Memory B cell (primary cell): ENCODE results near the gene MTPN.

ENCODE experiments used
- ATAC-seq: fragments of 150-1000 bp; cut with Tn5 transposase; 2 replicates; pipeline ENCODE4 v1.10.0; 2021; ENCODE audit warnings: low read depth, mild to moderate bottlenecking, moderate library complexity
- DNase-seq, 2 donors: peaks; one replicate each; pipeline ENCODE4 v3.0.0; 2022; ENCODE audit warnings: low spot score in 2 of 2
- H3K27ac Mint-ChIP-seq: one replicate; pipeline ENCODE4 v1.8.0; 2022; ENCODE audit warnings: mild to moderate bottlenecking, moderate library complexity, mixed read lengths
- H3K27me3 Mint-ChIP-seq: one replicate; pipeline ENCODE4 v1.8.0; 2022; ENCODE audit warnings: mixed read lengths
- H3K36me3 Mint-ChIP-seq: one replicate; pipeline ENCODE4 v1.8.0; 2022; ENCODE audit warnings: mild to moderate bottlenecking, mixed read lengths
- H3K4me1 Mint-ChIP-seq: one replicate; pipeline ENCODE4 v1.8.0; 2022; ENCODE audit warnings: mixed read lengths
- H3K4me3 Mint-ChIP-seq: one replicate; pipeline ENCODE4 v1.8.0; 2022; ENCODE audit warnings: mild to moderate bottlenecking, moderate library complexity, mixed read lengths
- H3K9me3 Mint-ChIP-seq: one replicate; pipeline ENCODE4 v1.8.0; 2022; ENCODE audit warnings: mixed read lengths

Gene MTPN

GRCh38 chr7:135936497-135937217, 40.5 kb downstream of the MTPN start:
- ATAC-seq = no peak
- H3K36me3 Mint-ChIP-seq = peaks cover 16% of the 10 kb centered on the region
- no peaks in the 10 kb centered on the region for H3K27me3 Mint-ChIP-seq
- H3K4me1 Mint-ChIP-seq = peaks cover 60% of the 10 kb centered on the region
- H3K9me3 Mint-ChIP-seq = no peaks in the 10 kb centered on the region
- peak overlapping the region; percentile 83 for H3K27ac Mint-ChIP-seq
- H3K4me3 Mint-ChIP-seq = no peak overlapping the region
- no peak for DNase-seq

- H3K36me3 Mint-ChIP-seq = peaks cover 24% of the 10 kb centered on the region
- no peak overlapping the region for H3K4me3 Mint-ChIP-seq
- DNase-seq (no peak), ATAC-seq (no peak)
- H3K27me3 Mint-ChIP-seq = no peaks in the 10 kb centered on the region
- peaks cover 63% of the 10 kb centered on the region for H3K4me1 Mint-ChIP-seq
- H3K9me3 Mint-ChIP-seq = no peaks in the 10 kb centered on the region
- peak overlapping the region; percentile 84 for H3K27ac Mint-ChIP-seq
Observed at GRCh38 chr7:135934651-135935050, 42.5 kb downstream of the MTPN start.

GRCh38 chr7:135933509-135934188, 43.5 kb downstream of the MTPN start:
- DNase-seq (no peak), ATAC-seq (peak; percentile 14)
- Mint-ChIP-seq H3K36me3 (peaks cover 29% of the 10 kb centered on the region), H3K9me3 (no peaks in the 10 kb centered on the region), H3K27me3 (no peaks in the 10 kb centered on the region), H3K27ac (peak overlapping the region; percentile 84), H3K4me3 (no peak overlapping the region), H3K4me1 (peaks cover 54% of the 10 kb centered on the region)

- H3K9me3 Mint-ChIP-seq = no peaks in the 10 kb centered on the region
- no peaks in the 10 kb centered on the region for H3K27me3 Mint-ChIP-seq
- ATAC-seq (no peak), DNase-seq (no peak)
- peaks cover 41% of the 10 kb centered on the region for H3K4me1 Mint-ChIP-seq
- no peak overlapping the region for H3K4me3 Mint-ChIP-seq
- peaks cover 30% of the 10 kb centered on the region for H3K36me3 Mint-ChIP-seq
- no peak overlapping the region for H3K27ac Mint-ChIP-seq
Observed at GRCh38 chr7:135932131-135932530, 45.0 kb downstream of the MTPN start.

GRCh38 chr7:135930565-135931461, 46.3 kb downstream of the MTPN start:
- ATAC-seq = no peak
- Mint-ChIP-seq H3K27me3 (no peaks in the 10 kb centered on the region), H3K9me3 (no peaks in the 10 kb centered on the region), H3K36me3 (peaks cover 39% of the 10 kb centered on the region), H3K4me1 (peaks cover 29% of the 10 kb centered on the region), H3K27ac (peak overlapping the region; percentile 65), H3K4me3 (no peak overlapping the region)
- DNase-seq = no peak

DNA sequence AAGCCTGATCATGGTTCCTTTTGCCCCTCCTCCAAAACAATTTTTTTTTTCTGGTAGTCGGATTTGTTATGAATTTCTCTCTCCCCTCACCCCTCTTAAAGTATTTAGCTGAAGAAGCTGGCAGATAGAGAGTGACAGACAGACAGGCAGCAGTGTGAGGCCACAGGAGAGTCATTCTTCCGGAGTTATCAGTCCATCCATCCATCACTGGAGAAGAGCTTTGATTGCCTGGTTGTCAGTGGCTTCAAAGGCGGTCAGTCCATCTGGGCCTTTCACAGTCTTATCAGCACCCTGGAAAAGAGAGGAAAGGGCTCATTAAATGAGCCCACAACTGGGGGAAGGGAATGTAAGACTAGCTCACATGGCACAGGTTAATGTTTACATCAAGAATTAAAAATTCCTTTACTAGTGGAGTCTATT, 47.4 kb downstream of the MTPN start:
- DNase-seq (no peak), ATAC-seq (no peak)
- H3K4me1 Mint-ChIP-seq = peaks cover 26% of the 10 kb centered on the region
- no peaks in the 10 kb centered on the region for H3K9me3 Mint-ChIP-seq
- H3K36me3 Mint-ChIP-seq = peaks cover 36% of the 10 kb centered on the region
- H3K27ac Mint-ChIP-seq = peak overlapping the region; percentile 77
- no peaks in the 10 kb centered on the region for H3K27me3 Mint-ChIP-seq
- no peak overlapping the region for H3K4me3 Mint-ChIP-seq

DNA sequence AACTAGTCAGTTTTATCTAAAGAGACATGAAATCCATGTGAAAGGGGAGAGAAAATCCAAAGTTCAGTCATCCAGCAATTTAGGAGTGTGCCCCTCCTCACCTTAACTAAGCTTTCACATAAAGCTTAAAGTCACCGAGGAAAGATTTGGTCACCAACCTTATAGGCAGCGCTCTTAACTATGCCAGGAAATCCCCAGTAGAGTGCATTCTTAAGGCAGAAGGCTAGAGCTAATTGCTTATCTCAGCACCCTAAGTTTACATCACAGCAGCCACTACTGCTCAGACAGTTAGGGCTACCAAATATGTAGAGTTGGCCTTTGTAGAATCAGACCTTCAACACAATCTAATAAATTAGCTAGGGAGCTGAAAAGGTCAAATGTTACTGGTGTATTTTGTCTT, 47.9 kb downstream of the MTPN start:
- Mint-ChIP-seq H3K4me3 (no peak overlapping the region), H3K27ac (peak overlapping the region; percentile 77), H3K27me3 (no peaks in the 10 kb centered on the region), H3K9me3 (no peaks in the 10 kb centered on the region), H3K36me3 (peaks cover 35% of the 10 kb centered on the region), H3K4me1 (peaks cover 25% of the 10 kb centered on the region)
- DNase-seq = no peak
- ATAC-seq = no peak

GRCh38 chr7:135928136-135928535, 49.0 kb downstream of the MTPN start:
- H3K27me3 Mint-ChIP-seq = no peaks in the 10 kb centered on the region
- no peak overlapping the region for H3K27ac Mint-ChIP-seq
- H3K9me3 Mint-ChIP-seq = no peaks in the 10 kb centered on the region
- peaks cover 15% of the 10 kb centered on the region for H3K4me1 Mint-ChIP-seq
- DNase-seq (no peak), ATAC-seq (no peak)
- H3K36me3 Mint-ChIP-seq = peaks cover 30% of the 10 kb centered on the region
- H3K4me3 Mint-ChIP-seq = no peak overlapping the region

DNA sequence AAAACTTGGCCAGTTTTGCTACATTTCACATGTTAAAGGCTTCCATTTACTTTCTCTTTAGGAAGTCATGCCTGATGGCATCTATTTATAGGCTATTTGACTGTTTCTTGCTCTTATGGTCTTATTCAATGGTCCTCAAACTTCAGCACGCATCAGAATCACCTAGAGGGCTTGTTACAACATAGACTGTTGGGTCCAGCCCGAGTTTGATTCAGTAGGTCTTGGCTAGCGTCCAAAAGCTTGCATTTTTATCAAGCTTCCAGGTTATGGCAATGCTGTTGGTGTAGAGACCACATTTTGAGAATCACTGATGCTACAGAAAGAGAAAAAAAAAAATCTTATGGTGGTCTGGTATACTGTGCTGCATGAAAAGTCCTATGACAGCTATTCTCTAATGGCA, 51.9 kb downstream of the MTPN start:
- ATAC-seq = no peak
- H3K4me1 Mint-ChIP-seq = peaks cover 10% of the 10 kb centered on the region
- DNase-seq = no peak
- H3K4me3 Mint-ChIP-seq = no peak overlapping the region
- H3K36me3 Mint-ChIP-seq = peaks cover 32% of the 10 kb centered on the region
- H3K27ac Mint-ChIP-seq = peak overlapping the region; percentile 11
- H3K9me3 Mint-ChIP-seq = peaks cover 3% of the 10 kb centered on the region
- H3K27me3 Mint-ChIP-seq = no peaks in the 10 kb centered on the region

DNA sequence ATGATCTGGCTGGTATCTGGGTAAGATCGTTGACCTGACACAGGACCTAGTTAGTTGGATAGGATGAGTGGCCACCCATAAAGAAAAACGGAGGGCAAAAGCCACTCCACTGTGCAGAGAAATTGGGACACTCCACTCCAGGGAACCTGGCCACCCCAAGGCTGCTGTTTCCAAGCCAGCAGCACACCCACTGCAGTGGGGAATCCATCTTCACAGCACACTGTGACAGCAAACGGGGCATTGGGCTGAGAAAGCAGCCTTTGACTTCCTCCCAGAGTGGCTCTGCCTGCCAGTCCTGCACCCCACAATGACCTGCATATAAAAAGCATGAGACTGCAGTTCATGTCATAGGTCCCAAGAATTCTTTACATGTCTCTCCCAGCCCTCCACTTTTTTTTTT, 52.9 kb downstream of the MTPN start:
- H3K36me3 Mint-ChIP-seq = peaks cover 27% of the 10 kb centered on the region
- peaks cover 3% of the 10 kb centered on the region for H3K9me3 Mint-ChIP-seq
- H3K27me3 Mint-ChIP-seq = no peaks in the 10 kb centered on the region
- no peak for DNase-seq
- peaks cover 10% of the 10 kb centered on the region for H3K4me1 Mint-ChIP-seq
- peak overlapping the region; percentile 14 for H3K27ac Mint-ChIP-seq
- no peak for ATAC-seq
- H3K4me3 Mint-ChIP-seq = no peak overlapping the region

DNA sequence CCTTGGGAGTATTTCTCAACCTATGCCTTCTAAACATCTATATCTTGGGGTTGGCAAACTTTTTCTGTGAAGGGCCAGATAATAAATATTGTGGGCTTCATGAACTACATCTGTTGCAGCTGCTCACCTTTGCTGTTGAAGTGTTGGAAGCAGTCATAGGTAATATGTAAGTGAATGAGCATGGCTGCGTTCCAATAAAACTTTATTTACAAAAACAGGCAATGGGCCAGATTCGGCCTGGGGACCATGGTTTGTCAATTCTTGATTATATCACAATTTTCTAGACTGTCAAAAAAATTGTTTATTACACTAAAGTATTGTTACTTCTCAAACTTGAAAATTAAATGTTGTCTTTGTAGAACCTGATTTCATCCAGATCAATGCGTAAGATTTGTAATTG, 54.9 kb downstream of the MTPN start:
- no peak for ATAC-seq
- no peak for DNase-seq
- no peak overlapping the region for H3K27ac Mint-ChIP-seq
- H3K27me3 Mint-ChIP-seq = no peaks in the 10 kb centered on the region
- H3K4me3 Mint-ChIP-seq = no peak overlapping the region
- peaks cover 28% of the 10 kb centered on the region for H3K36me3 Mint-ChIP-seq
- peaks cover 15% of the 10 kb centered on the region for H3K4me1 Mint-ChIP-seq
- H3K9me3 Mint-ChIP-seq = peaks cover 3% of the 10 kb centered on the region

GRCh38 chr7:135920478-135920877, 56.7 kb downstream of the MTPN start:
- H3K9me3 Mint-ChIP-seq = peaks cover 3% of the 10 kb centered on the region
- peaks cover 14% of the 10 kb centered on the region for H3K4me1 Mint-ChIP-seq
- H3K27ac Mint-ChIP-seq = peak overlapping the region; percentile 15
- DNase-seq (no peak), ATAC-seq (no peak)
- no peak overlapping the region for H3K4me3 Mint-ChIP-seq
- peaks cover 22% of the 10 kb centered on the region for H3K36me3 Mint-ChIP-seq
- no peaks in the 10 kb centered on the region for H3K27me3 Mint-ChIP-seq

DNA sequence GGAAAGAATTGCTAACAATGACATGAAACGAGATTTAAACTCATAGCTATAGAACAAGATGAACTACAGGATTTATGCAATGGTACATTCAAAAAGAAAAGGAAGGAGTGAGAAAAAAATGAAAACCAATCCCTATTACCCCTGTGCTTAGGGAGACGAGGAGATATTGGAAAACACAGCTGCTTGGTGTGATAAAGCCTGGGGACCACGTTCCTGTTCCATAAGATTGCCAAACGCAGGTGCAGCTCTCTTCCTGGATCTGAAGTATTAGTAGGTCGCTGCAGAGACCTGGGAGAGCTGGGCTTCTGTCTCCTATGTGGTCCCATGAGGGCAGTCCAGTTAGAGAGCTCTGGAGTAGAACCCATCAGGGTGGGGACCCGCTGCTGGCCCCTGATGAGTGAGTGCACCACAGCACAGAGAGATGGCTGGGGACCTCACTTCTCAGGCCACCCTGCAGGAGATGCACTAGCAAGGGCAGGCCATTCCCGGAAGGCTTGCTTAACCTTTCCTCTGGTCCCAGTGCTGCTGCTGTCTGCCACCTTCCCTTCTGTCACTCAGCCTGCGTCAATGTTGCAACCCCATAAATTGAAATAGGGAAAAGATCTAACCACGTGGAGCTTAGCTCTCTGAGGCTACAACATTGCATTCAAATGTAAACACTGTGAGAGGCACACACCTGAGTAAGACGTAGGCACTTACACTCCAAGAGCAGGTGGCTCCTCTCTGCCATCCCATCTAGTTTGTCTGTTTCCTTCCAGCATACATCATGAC, 57.9 kb downstream of the MTPN start:
- Mint-ChIP-seq H3K36me3 (peaks cover 23% of the 10 kb centered on the region), H3K4me1 (peaks cover 9% of the 10 kb centered on the region), H3K27me3 (no peaks in the 10 kb centered on the region), H3K27ac (no peak overlapping the region), H3K9me3 (peaks cover 3% of the 10 kb centered on the region), H3K4me3 (no peak overlapping the region)
- DNase-seq = no peak
- no peak for ATAC-seq
